Mammary epithelial cell (primary cell): ENCODE results near the gene ABCB11.

Source experiments
- EZH2 ChIP-seq: IDR thresholded peaks from 2 replicates; pipeline ENCODE4 v1.6.1; 2012; ENCODE audit warnings: low read length, inconsistent platforms, borderline replicate concordance
- TF ChIP-seq, protein P1 (sequence below), 2 donors: IDR thresholded peaks in 1 of 2; conservative IDR thresholded peaks in 1 of 2; 2 replicates each; pipeline ENCODE4 v1.5.1; 2011 to 2012; ENCODE audit warnings: inconsistent platforms in 2 of 2, low read length in 2 of 2, mild to moderate bottlenecking in 2 of 2, control low read depth in 1 of 2, low read depth in 1 of 2; ENCODE audit not compliant: insufficient read depth in 1 of 2; ENCODE audit errors: extremely low read depth in 1 of 2

DNA sequence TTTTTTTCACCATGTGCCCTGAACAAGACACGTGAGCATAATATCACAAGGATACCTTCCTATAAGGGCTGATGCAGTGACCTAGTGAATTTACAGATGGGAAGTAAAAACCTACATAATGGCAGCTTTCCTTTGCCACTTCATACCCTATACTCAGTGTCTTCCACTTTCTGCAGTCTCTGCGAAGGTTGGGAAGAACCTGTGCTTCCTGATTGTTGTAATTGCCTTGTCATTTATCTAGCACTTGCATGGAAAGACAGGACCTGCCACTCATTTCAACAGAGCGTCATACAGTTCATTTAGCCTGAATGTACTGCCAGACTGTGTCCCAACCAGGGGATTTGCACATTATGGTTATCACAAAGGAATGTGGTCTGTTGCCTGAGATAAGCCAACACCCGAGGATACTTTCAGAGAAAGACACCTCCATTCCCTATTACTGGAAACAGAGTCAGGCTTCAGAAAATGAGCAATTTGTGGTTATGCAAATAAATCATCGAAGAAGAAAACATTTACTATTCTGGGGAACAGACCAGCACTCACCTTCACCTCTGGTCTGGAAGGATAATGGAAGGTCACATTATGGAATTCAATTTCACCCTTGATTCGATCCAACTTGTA, 55.0 kb downstream of the ABCB11 start:
- TF ChIP-seq, protein P1, sequence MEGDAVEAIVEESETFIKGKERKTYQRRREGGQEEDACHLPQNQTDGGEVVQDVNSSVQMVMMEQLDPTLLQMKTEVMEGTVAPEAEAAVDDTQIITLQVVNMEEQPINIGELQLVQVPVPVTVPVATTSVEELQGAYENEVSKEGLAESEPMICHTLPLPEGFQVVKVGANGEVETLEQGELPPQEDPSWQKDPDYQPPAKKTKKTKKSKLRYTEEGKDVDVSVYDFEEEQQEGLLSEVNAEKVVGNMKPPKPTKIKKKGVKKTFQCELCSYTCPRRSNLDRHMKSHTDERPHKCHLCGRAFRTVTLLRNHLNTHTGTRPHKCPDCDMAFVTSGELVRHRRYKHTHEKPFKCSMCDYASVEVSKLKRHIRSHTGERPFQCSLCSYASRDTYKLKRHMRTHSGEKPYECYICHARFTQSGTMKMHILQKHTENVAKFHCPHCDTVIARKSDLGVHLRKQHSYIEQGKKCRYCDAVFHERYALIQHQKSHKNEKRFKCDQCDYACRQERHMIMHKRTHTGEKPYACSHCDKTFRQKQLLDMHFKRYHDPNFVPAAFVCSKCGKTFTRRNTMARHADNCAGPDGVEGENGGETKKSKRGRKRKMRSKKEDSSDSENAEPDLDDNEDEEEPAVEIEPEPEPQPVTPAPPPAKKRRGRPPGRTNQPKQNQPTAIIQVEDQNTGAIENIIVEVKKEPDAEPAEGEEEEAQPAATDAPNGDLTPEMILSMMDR (conservative IDR thresholded peaks at IDR 0.05 in 1 of 2, IDR thresholded peaks at IDR 0.05 in 1 of 2; ENCODE audit: extremely low read depth in 1 of 2, insufficient read depth in 1 of 2, low read depth in 1 of 2, low read length in 2 of 2), result no peak
- no peak for TF ChIP-seq EZH2
